Activated CD8-positive, alpha-beta memory T cell treated with anti-CD3 and anti-CD28 coated beads for 4 hours (primary cell): Measurements from ENCODE around the gene CIAO1.
"Not testable (repeated sequence)": the region's sequence is repeated elsewhere in the genome, so short reads cannot be mapped to it uniquely, and the experiment has no call there.

Source experiments
- DNase-seq, 2 donors: peaks; one replicate each; pipeline ENCODE4 v3.0.0-alpha.2; 2020; ENCODE audit warnings: low read depth in 2 of 2

The CIAO1 gene

GRCh38 chr2:96274355-96275056 is 8.5 kb downstream of the CIAO1 start:
- DNase-seq = no peak

- DNase-seq = no peak
These were observed 10.9 kb downstream of the CIAO1 start for GRCh38 chr2:96276787-96277499.

- DNase-seq = no peak
These were observed 21.3 kb downstream of the CIAO1 start for GRCh38 chr2:96287273-96287856.

- no peak for DNase-seq
These were observed 25.7 kb downstream of the CIAO1 start for GRCh38 chr2:96291751-96292150.

- DNase-seq = not testable (repeated sequence)
These were observed 28.2 kb downstream of the CIAO1 start for GRCh38 chr2:96294271-96294670.

- DNase-seq = no peak
These were observed 30.9 kb downstream of the CIAO1 start for GRCh38 chr2:96296925-96297324.

- no peak for DNase-seq
These were observed 35.8 kb downstream of the CIAO1 start for GRCh38 chr2:96301865-96302264.

- DNase-seq = no peak
These were observed 38.6 kb downstream of the CIAO1 start for GRCh38 chr2:96304606-96305005.

- peak; percentile 75 to 76 for DNase-seq
These were observed 39.3 kb downstream of the CIAO1 start, which contains the start of gene SNRNP200 for GRCh38 chr2:96305091-96305978. Gene SNRNP200 (minus strand): TSS chr2:96305546. CDS start chr2:96305437, 109 bp downstream.

GRCh38 chr2:96305979-96306308 is 39.9 kb downstream of the CIAO1 start:
- no peak for DNase-seq

- no peak for DNase-seq
These were observed 40.3 kb downstream of the CIAO1 start for GRCh38 chr2:96306370-96306769.

GRCh38 chr2:96308248-96308647 is 42.2 kb downstream of the CIAO1 start:
- DNase-seq = no peak

GRCh38 chr2:96315005-96315399 is 49.0 kb downstream of the CIAO1 start:
- DNase-seq = no peak

GRCh38 chr2:96315400-96316071 is 49.5 kb downstream of the CIAO1 start:
- no peak for DNase-seq

- no peak for DNase-seq
These were observed 51.0 kb downstream of the CIAO1 start for GRCh38 chr2:96316999-96317398.

- DNase-seq = no peak
These were observed 51.6 kb downstream of the CIAO1 start for GRCh38 chr2:96317584-96317997.

GRCh38 chr2:96318723-96319122 is 52.7 kb downstream of the CIAO1 start:
- DNase-seq = no peak

- no peak for DNase-seq
These were observed 53.4 kb downstream of the CIAO1 start for GRCh38 chr2:96319396-96319795.

- no peak for DNase-seq
These were observed 54.3 kb downstream of the CIAO1 start for GRCh38 chr2:96320326-96320725.

GRCh38 chr2:96320728-96321622 is 55.0 kb downstream of the CIAO1 start:
- no peak for DNase-seq
